Measurements from ENCODE around the gene SCAND1. TPM values are rescaled to one million over a fixed set of nuclear protein-coding genes. Genes with fewer than 3 reads are reported as not detected.

Gene SCAND1
- 57.7 and 58.3 TPM in 2 replicates for total RNA-seq

DNA sequence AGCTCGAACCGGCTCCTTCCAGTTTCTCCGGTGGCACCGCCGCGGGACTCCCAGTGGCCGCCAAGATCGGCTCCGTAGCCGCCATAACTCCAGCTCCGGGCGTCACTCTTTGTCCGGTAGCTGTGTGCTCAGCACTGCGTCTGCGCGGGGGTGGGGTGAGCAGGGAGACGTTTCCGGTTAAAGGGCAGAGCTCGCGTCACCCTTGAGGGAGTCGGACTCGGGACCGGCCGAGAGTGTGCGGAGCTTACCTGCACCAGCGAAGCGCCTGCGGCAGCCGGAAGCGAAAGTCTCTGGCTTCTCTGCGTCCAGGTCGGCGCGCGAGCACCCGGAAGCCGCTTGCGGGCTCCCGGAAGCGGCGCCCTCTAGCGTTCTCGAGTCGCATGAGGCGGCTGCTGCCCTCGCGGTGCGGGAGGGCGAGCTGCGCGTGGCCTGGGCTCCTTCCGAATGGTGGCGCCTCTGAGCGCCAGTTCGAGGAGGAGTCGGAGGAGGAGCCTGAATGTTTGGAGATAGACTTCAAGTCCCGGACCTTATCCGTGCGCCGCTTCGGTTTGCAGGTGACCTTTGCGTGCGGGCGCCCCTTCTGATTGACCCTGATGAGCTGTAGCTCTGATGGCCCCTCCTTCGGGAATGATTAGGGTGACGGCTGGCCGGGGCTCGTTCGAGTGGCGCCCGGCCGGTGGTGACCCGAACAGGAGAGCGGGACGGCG is at the start of gene SCAND1:
Gene SCAND1, minus strand, starts transcription at position 303 of the 707 bp plus-strand sequence. Its CDS starts 218 bp downstream, at position 85.

DNA sequence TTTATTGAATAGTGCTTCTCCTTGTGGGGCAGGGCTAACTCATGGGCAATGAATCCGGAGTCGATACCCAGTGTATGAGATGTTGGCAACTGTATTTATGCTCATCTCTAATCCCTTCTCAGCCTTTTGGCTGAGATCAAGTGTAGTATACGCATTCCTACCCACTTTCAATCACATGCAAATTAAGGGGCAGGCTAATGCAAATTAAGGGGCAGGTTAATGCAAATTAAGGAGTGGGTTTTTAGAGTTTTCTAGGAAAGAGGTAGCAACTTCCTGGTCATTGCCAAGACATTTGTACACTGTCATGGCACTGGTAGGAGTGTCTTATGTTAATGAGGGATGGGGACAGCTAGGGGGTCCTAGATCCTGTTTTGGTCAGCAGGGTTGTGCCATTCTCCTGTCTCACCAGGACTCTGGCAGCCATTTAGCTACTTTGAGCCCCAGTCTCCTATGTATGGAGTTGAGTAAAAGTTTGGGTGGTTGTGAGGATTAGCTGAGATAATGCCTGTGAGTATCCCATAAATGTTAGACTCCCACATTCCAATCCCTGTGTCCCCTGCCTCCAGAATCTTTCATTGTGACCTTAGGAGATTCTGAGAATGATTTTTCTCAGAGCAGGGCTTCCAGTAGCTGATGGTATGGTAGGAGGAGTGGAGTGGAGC is 13.8 kb upstream of the SCAND1 start, which contains the start of gene CNBD2:
Gene CNBD2, plus strand, starts transcription at position 612 of the 662 bp plus-strand sequence. CDS start 173 bp downstream, outside the sequence.

Other genes starting within 250 kb of the SCAND1 start
- gene RBM39, start 212.2 kb downstream of the SCAND1 start, total RNA-seq, result 319 and 352 TPM in 2 replicates
- gene PHF20, start 182.5 kb downstream of the SCAND1 start, total RNA-seq, result 18.8 and 21.4 TPM in 2 replicates
- 1.6 and 1.7 TPM in 2 replicates for gene CNBD2, start 14.1 kb upstream of the SCAND1 start, total RNA-seq
- 14.4 and 24.5 TPM in 2 replicates for gene EPB41L1, start 200.2 kb upstream of the SCAND1 start, total RNA-seq